Measurements from ENCODE around the gene CCL28. TPM values are rescaled to one million over a fixed set of nuclear protein-coding genes. Genes with fewer than 3 reads are reported as not detected.
A peak's percentile ranks its signal among the peaks of the same experiment; 100 is the strongest.

Gene CCL28
- total and polyA plus RNA-seq, 9 of the 15 experiments (the other 6 are each of a cell fraction or from before 2014, with no cell fraction given): not detected

DNA sequence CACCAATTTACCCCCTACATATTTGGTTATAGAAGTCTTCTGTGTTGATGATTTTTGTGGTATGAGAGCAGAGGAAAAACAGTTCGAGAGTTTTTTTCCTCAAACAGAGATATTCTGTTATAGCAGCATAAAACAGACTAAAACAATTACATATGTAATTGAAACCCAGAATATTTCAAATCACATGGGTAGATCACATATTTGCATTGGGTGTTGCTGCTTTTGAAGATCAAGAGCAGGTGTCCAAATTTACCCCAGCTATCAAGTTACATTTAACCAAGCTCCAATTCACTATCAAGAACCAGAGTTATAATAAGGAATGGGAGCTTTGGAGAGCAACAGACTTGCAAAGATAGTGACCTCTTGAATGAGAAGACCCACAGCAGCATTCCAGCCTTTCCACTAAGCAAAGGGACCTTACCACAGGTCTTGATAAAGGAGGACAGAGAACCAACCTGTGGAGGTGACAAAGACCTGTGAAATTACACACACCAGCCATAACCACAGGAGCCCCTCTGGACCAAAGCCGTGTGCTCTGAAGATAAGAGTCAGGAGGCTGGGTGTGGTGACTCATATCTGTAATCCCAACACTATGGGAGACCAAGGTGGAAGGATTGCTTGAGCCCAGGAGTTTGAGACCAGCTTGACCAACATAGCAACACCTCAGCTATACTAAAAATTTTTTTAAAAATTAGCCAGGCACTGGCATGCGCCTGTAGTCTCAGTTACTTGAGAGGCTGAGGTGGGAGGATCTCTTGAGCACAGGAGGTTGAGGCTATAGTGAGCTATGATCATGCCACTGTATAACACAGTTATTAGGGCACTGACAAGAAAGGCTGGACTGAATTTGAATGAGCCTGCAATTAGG is 4.0 kb upstream of the CCL28 start (continued):
- no peak for TF ChIP-seq HIVEP1 (CRISPR knock-in tag; IDR thresholded peaks at IDR 0.05)
- TF ChIP-seq ZNF121 (CRISPR knock-in tag; conservative IDR thresholded peaks at IDR 0.05): no peak
- TF ChIP-seq, protein P1, sequence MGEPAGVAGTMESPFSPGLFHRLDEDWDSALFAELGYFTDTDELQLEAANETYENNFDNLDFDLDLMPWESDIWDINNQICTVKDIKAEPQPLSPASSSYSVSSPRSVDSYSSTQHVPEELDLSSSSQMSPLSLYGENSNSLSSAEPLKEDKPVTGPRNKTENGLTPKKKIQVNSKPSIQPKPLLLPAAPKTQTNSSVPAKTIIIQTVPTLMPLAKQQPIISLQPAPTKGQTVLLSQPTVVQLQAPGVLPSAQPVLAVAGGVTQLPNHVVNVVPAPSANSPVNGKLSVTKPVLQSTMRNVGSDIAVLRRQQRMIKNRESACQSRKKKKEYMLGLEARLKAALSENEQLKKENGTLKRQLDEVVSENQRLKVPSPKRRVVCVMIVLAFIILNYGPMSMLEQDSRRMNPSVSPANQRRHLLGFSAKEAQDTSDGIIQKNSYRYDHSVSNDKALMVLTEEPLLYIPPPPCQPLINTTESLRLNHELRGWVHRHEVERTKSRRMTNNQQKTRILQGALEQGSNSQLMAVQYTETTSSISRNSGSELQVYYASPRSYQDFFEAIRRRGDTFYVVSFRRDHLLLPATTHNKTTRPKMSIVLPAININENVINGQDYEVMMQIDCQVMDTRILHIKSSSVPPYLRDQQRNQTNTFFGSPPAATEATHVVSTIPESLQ (CRISPR knock-in tag; IDR thresholded peaks at IDR 0.05): no peak
- TF ChIP-seq, protein P2, sequence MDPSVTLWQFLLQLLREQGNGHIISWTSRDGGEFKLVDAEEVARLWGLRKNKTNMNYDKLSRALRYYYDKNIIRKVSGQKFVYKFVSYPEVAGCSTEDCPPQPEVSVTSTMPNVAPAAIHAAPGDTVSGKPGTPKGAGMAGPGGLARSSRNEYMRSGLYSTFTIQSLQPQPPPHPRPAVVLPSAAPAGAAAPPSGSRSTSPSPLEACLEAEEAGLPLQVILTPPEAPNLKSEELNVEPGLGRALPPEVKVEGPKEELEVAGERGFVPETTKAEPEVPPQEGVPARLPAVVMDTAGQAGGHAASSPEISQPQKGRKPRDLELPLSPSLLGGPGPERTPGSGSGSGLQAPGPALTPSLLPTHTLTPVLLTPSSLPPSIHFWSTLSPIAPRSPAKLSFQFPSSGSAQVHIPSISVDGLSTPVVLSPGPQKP (CRISPR knock-in tag; IDR thresholded peaks at IDR 0.05): no peak
- no peak for TF ChIP-seq CBX2 (IDR thresholded peaks at IDR 0.05; ENCODE audit: insufficient read depth, low read length, poor library complexity, severe bottlenecking)
- TF ChIP-seq NFE2L1 (tag; IDR thresholded peaks at IDR 0.05; ENCODE audit: borderline replicate concordance, low read depth): no peak
- TF ChIP-seq, protein P3, sequence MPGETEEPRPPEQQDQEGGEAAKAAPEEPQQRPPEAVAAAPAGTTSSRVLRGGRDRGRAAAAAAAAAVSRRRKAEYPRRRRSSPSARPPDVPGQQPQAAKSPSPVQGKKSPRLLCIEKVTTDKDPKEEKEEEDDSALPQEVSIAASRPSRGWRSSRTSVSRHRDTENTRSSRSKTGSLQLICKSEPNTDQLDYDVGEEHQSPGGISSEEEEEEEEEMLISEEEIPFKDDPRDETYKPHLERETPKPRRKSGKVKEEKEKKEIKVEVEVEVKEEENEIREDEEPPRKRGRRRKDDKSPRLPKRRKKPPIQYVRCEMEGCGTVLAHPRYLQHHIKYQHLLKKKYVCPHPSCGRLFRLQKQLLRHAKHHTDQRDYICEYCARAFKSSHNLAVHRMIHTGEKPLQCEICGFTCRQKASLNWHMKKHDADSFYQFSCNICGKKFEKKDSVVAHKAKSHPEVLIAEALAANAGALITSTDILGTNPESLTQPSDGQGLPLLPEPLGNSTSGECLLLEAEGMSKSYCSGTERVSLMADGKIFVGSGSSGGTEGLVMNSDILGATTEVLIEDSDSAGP (CRISPR knock-in tag; IDR thresholded peaks at IDR 0.05): no peak
- TF ChIP-seq MYNN (IDR thresholded peaks at IDR 0.05): peak; percentile 90
- no peak for TF ChIP-seq MYNN (CRISPR knock-in tag; IDR thresholded peaks at IDR 0.05)
- TF ChIP-seq POLR2B (IDR thresholded peaks at IDR 0.05; ENCODE audit: low read depth, partially characterized antibody): no peak
- TF ChIP-seq SREBF1 (IDR thresholded peaks at IDR 0.05; ENCODE audit: borderline replicate concordance, low read depth, low read length): no peak
- TF ChIP-seq, protein P4, sequence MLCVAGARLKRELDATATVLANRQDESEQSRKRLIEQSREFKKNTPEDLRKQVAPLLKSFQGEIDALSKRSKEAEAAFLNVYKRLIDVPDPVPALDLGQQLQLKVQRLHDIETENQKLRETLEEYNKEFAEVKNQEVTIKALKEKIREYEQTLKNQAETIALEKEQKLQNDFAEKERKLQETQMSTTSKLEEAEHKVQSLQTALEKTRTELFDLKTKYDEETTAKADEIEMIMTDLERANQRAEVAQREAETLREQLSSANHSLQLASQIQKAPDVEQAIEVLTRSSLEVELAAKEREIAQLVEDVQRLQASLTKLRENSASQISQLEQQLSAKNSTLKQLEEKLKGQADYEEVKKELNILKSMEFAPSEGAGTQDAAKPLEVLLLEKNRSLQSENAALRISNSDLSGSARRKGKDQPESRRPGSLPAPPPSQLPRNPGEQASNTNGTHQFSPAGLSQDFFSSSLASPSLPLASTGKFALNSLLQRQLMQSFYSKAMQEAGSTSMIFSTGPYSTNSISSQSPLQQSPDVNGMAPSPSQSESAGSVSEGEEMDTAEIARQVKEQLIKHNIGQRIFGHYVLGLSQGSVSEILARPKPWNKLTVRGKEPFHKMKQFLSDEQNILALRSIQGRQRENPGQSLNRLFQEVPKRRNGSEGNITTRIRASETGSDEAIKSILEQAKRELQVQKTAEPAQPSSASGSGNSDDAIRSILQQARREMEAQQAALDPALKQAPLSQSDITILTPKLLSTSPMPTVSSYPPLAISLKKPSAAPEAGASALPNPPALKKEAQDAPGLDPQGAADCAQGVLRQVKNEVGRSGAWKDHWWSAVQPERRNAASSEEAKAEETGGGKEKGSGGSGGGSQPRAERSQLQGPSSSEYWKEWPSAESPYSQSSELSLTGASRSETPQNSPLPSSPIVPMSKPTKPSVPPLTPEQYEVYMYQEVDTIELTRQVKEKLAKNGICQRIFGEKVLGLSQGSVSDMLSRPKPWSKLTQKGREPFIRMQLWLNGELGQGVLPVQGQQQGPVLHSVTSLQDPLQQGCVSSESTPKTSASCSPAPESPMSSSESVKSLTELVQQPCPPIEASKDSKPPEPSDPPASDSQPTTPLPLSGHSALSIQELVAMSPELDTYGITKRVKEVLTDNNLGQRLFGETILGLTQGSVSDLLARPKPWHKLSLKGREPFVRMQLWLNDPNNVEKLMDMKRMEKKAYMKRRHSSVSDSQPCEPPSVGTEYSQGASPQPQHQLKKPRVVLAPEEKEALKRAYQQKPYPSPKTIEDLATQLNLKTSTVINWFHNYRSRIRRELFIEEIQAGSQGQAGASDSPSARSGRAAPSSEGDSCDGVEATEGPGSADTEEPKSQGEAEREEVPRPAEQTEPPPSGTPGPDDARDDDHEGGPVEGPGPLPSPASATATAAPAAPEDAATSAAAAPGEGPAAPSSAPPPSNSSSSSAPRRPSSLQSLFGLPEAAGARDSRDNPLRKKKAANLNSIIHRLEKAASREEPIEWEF (CRISPR knock-in tag; IDR thresholded peaks at IDR 0.05): no peak; the same call in 1 of the 2 replicates
- peak; percentile 89 for TF ChIP-seq TAL1 (IDR thresholded peaks at IDR 0.05)
- no peak for TF ChIP-seq ZNF77 (CRISPR knock-in tag; IDR thresholded peaks at IDR 0.05)
- peak; percentile 75 to 87; a peak in 3 of 4 replicates for TF ChIP-seq RCOR1 (IDR thresholded peaks at IDR 0.05; ENCODE audit: borderline replicate concordance in 1 of 2, low read depth in 2 of 2, low read length in 2 of 2)
- TF ChIP-seq ZFP30 (CRISPR knock-in tag; IDR thresholded peaks at IDR 0.05; ENCODE audit: borderline replicate concordance): no peak
- TF ChIP-seq ZNF444 (CRISPR knock-in tag; IDR thresholded peaks at IDR 0.05): no peak
